T-helper 17 cell (primary cell): ENCODE measurements around the gene BEND5. TPM values are rescaled to one million over a fixed set of nuclear protein-coding genes. Genes with fewer than 3 reads are reported as not detected.

Experiments
- ATAC-seq: fragments of 150-1000 bp; cut with Tn5 transposase; 2 replicates; pipeline ENCODE4 v1.10.0; 2021; ENCODE audit warnings: mild to moderate bottlenecking, moderate library complexity
- DNase-seq, 3 donors: peaks; one replicate each; pipeline versions ENCODE4 v3.0.0 to v3.0.0-alpha.2; 2020 to 2021
- H3K9me3 ChIP-seq: one replicate; pipeline ENCODE4 v1.7.0; 2013; ENCODE audit warnings: low read length, mild to moderate bottlenecking; ENCODE audit not compliant: control insufficient read depth, poor library complexity, severe bottlenecking
- H3K27ac Mint-ChIP-seq: one replicate; pipeline ENCODE4 v1.8.0; 2022; ENCODE audit warnings: mild to moderate bottlenecking, moderate library complexity, mixed read lengths
- H3K27me3 Mint-ChIP-seq: one replicate; pipeline ENCODE4 v1.8.0; 2022; ENCODE audit warnings: mixed read lengths
- H3K36me3 Mint-ChIP-seq: one replicate; pipeline ENCODE4 v1.8.0; 2022; ENCODE audit warnings: low read depth, mixed read lengths
- H3K4me1 Mint-ChIP-seq: one replicate; pipeline ENCODE4 v1.8.0; 2022; ENCODE audit warnings: mild to moderate bottlenecking, mixed read lengths
- H3K4me3 Mint-ChIP-seq: one replicate; pipeline ENCODE4 v1.8.0; 2022; ENCODE audit warnings: mild to moderate bottlenecking, moderate library complexity, mixed read lengths
- total RNA-seq, 4 donors: library from RNA in 2 of 4; stranded (reverse) in 2 of 4; gene quantifications; one replicate each; pipeline ENCODE4 v1.2.3 and lab custom pipeline; 2022 to 2026

The BEND5 gene
- total RNA-seq, 2 donors from 2014 or later = 0.70 to 0.92 TPM

GRCh38 chr1:48695161-48695560, 81.5 kb downstream of the BEND5 start:
- Mint-ChIP-seq H3K27me3 (peaks cover 32% of the 10 kb centered on the region), H3K27ac (no peak overlapping the region), H3K4me1 (peaks cover 4% of the 10 kb centered on the region), H3K36me3 (peaks cover 2% of the 10 kb centered on the region), H3K4me3 (no peak overlapping the region)
- ATAC-seq (no peak), DNase-seq (no peak)
- no peaks in the 10 kb centered on the region for H3K9me3 ChIP-seq

- no peak overlapping the region for H3K4me3 Mint-ChIP-seq
- peaks cover 2% of the 10 kb centered on the region for H3K36me3 Mint-ChIP-seq
- peaks cover 4% of the 10 kb centered on the region for H3K4me1 Mint-ChIP-seq
- no peak for DNase-seq
- peaks cover 35% of the 10 kb centered on the region for H3K27me3 Mint-ChIP-seq
- H3K9me3 ChIP-seq = no peaks in the 10 kb centered on the region
- ATAC-seq = no peak
- no peak overlapping the region for H3K27ac Mint-ChIP-seq
These were observed 82.9 kb downstream of the BEND5 start for GRCh38 chr1:48693674-48694320.

- Mint-ChIP-seq H3K4me1 (peaks cover 4% of the 10 kb centered on the region), H3K27ac (no peak overlapping the region), H3K4me3 (no peak overlapping the region), H3K36me3 (peaks cover 2% of the 10 kb centered on the region), H3K27me3 (peaks cover 35% of the 10 kb centered on the region)
- ATAC-seq (no peak), DNase-seq (no peak)
- H3K9me3 ChIP-seq = no peaks in the 10 kb centered on the region
These were observed 83.5 kb downstream of the BEND5 start for GRCh38 chr1:48693180-48693579.

- no peak for ATAC-seq
- H3K4me1 Mint-ChIP-seq = peaks cover 3% of the 10 kb centered on the region
- no peaks in the 10 kb centered on the region for H3K9me3 ChIP-seq
- no peak overlapping the region for H3K4me3 Mint-ChIP-seq
- no peak for DNase-seq
- peaks cover 40% of the 10 kb centered on the region for H3K27me3 Mint-ChIP-seq
- H3K27ac Mint-ChIP-seq = no peak overlapping the region
- H3K36me3 Mint-ChIP-seq = peaks cover 2% of the 10 kb centered on the region
These were observed 84.5 kb downstream of the BEND5 start for GRCh38 chr1:48692235-48692634.

- Mint-ChIP-seq H3K27me3 (peaks cover 40% of the 10 kb centered on the region), H3K4me1 (no peaks in the 10 kb centered on the region), H3K27ac (no peak overlapping the region), H3K4me3 (no peak overlapping the region), H3K36me3 (peaks cover 2% of the 10 kb centered on the region)
- DNase-seq = no peak
- H3K9me3 ChIP-seq = no peaks in the 10 kb centered on the region
- ATAC-seq = no peak
These were observed 85.2 kb downstream of the BEND5 start for GRCh38 chr1:48691429-48692001.

- peaks cover 3% of the 10 kb centered on the region for H3K36me3 Mint-ChIP-seq
- no peaks in the 10 kb centered on the region for H3K4me1 Mint-ChIP-seq
- H3K27ac Mint-ChIP-seq = no peak overlapping the region
- no peak for DNase-seq
- no peak for ATAC-seq
- H3K9me3 ChIP-seq = no peaks in the 10 kb centered on the region
- no peak overlapping the region for H3K4me3 Mint-ChIP-seq
- peaks cover 33% of the 10 kb centered on the region for H3K27me3 Mint-ChIP-seq
These were observed 88.5 kb downstream of the BEND5 start for GRCh38 chr1:48688102-48688760.

GRCh38 chr1:48687282-48688045, 89.2 kb downstream of the BEND5 start:
- no peak overlapping the region for H3K4me3 Mint-ChIP-seq
- H3K9me3 ChIP-seq = no peaks in the 10 kb centered on the region
- DNase-seq (no peak), ATAC-seq (no peak)
- peaks cover 3% of the 10 kb centered on the region for H3K36me3 Mint-ChIP-seq
- no peaks in the 10 kb centered on the region for H3K4me1 Mint-ChIP-seq
- H3K27me3 Mint-ChIP-seq = peaks cover 27% of the 10 kb centered on the region
- no peak overlapping the region for H3K27ac Mint-ChIP-seq

GRCh38 chr1:48686159-48686558, 90.5 kb downstream of the BEND5 start:
- Mint-ChIP-seq H3K4me1 (no peaks in the 10 kb centered on the region), H3K4me3 (no peak overlapping the region), H3K27ac (no peak overlapping the region), H3K36me3 (peaks cover 3% of the 10 kb centered on the region), H3K27me3 (peaks cover 20% of the 10 kb centered on the region)
- H3K9me3 ChIP-seq = no peaks in the 10 kb centered on the region
- DNase-seq (no peak), ATAC-seq (no peak)

GRCh38 chr1:48684381-48684780, 92.3 kb downstream of the BEND5 start:
- H3K27me3 Mint-ChIP-seq = peaks cover 22% of the 10 kb centered on the region
- DNase-seq = no peak
- H3K9me3 ChIP-seq = no peaks in the 10 kb centered on the region
- no peaks in the 10 kb centered on the region for H3K4me1 Mint-ChIP-seq
- peaks cover 3% of the 10 kb centered on the region for H3K36me3 Mint-ChIP-seq
- no peak for ATAC-seq
- H3K4me3 Mint-ChIP-seq = no peak overlapping the region
- H3K27ac Mint-ChIP-seq = no peak overlapping the region

GRCh38 chr1:48683839-48684238, 92.9 kb downstream of the BEND5 start:
- peaks cover 22% of the 10 kb centered on the region for H3K27me3 Mint-ChIP-seq
- no peak for ATAC-seq
- H3K36me3 Mint-ChIP-seq = peaks cover 3% of the 10 kb centered on the region

GRCh38 chr1:48681476-48682305, 95.0 kb downstream of the BEND5 start:
- Mint-ChIP-seq H3K27me3 (peaks cover 22% of the 10 kb centered on the region), H3K4me3 (no peak overlapping the region), H3K36me3 (peaks cover 3% of the 10 kb centered on the region), H3K27ac (no peak overlapping the region), H3K4me1 (peaks cover 3% of the 10 kb centered on the region)
- no peak for DNase-seq
- H3K9me3 ChIP-seq = no peaks in the 10 kb centered on the region
- no peak for ATAC-seq

More at GRCh38 chr1:48683839-48684238, 92.9 kb downstream of the BEND5 start:
- no peaks in the 10 kb centered on the region for H3K9me3 ChIP-seq
- no peak for DNase-seq
- Mint-ChIP-seq H3K4me3 (no peak overlapping the region), H3K27ac (no peak overlapping the region), H3K4me1 (no peaks in the 10 kb centered on the region)

GRCh38 chr1:48680411-48681035, 96.2 kb downstream of the BEND5 start:
- no peaks in the 10 kb centered on the region for H3K9me3 ChIP-seq
- H3K36me3 Mint-ChIP-seq = no peaks in the 10 kb centered on the region
- ATAC-seq (no peak), DNase-seq (no peak)
- H3K4me1 Mint-ChIP-seq = peaks cover 3% of the 10 kb centered on the region
- no peak overlapping the region for H3K27ac Mint-ChIP-seq
- H3K27me3 Mint-ChIP-seq = peaks cover 23% of the 10 kb centered on the region
- no peak overlapping the region for H3K4me3 Mint-ChIP-seq
